GM18909 (cell line): ENCODE measurements around the gene PADI2.
"Not testable (repeated sequence)": the region's sequence is repeated elsewhere in the genome, so short reads cannot be mapped to it uniquely, and the experiment has no call there.

Experiments used
- ATAC-seq: cut with Tn5 transposase; IDR thresholded peaks from one replicate; pipeline ENCODE4 v1.9.1; 2021; ENCODE audit warnings: mild to moderate bottlenecking; ENCODE audit not compliant: unreplicated experiment, poor library complexity

The PADI2 gene

GRCh38 chr1:17062751-17063150 lies 56.5 kb downstream of the PADI2 start:
- ATAC-seq = not testable (repeated sequence)

- ATAC-seq = no peak
These were observed 57.4 kb downstream of the PADI2 start for GRCh38 chr1:17061892-17062291.

GRCh38 chr1:17061486-17061885 lies 57.8 kb downstream of the PADI2 start:
- ATAC-seq = no peak

GRCh38 chr1:17060306-17060749 lies 58.9 kb downstream of the PADI2 start:
- no peak for ATAC-seq

GRCh38 chr1:17059391-17060305 lies 59.6 kb downstream of the PADI2 start:
- ATAC-seq = peak; percentile 63

GRCh38 chr1:17056551-17056950 lies 62.7 kb downstream of the PADI2 start:
- ATAC-seq = no peak

- ATAC-seq = no peak
These were observed 63.5 kb downstream of the PADI2 start for GRCh38 chr1:17055801-17056200.

GRCh38 chr1:17053685-17054410 lies 65.4 kb downstream of the PADI2 start, which contains the start of gene SDHB:
TSS of gene SDHB (minus strand) at chr1:17054032. CDS start at chr1:17054019, 13 bp downstream.
- ATAC-seq = peak; percentile 96

GRCh38 chr1:17053086-17053684 lies 66.1 kb downstream of the PADI2 start:
- no peak for ATAC-seq

- no peak for ATAC-seq
These were observed 66.6 kb downstream of the PADI2 start for GRCh38 chr1:17052641-17053040.

- no peak for ATAC-seq
These were observed 67.2 kb downstream of the PADI2 start for GRCh38 chr1:17052038-17052437.

GRCh38 chr1:17047924-17048323 lies 71.3 kb downstream of the PADI2 start:
- no peak for ATAC-seq

- ATAC-seq = no peak
These were observed 73.0 kb downstream of the PADI2 start for GRCh38 chr1:17046334-17046657.

GRCh38 chr1:17045634-17046333 lies 73.5 kb downstream of the PADI2 start:
- ATAC-seq = no peak

- no peak for ATAC-seq
These were observed 74.1 kb downstream of the PADI2 start for GRCh38 chr1:17045150-17045549.

GRCh38 chr1:17043676-17044075 lies 75.6 kb downstream of the PADI2 start:
- no peak for ATAC-seq

- ATAC-seq = no peak
These were observed 79.1 kb downstream of the PADI2 start for GRCh38 chr1:17040135-17040534.

- no peak for ATAC-seq
These were observed 79.7 kb downstream of the PADI2 start for GRCh38 chr1:17039522-17039921.

GRCh38 chr1:17033481-17033880 lies 85.8 kb downstream of the PADI2 start:
- no peak for ATAC-seq

- ATAC-seq = no peak
These were observed 86.5 kb downstream of the PADI2 start for GRCh38 chr1:17032741-17033140.
